Loucy (cell line): ENCODE data around the gene LLGL2.

ENCODE experiments used
- EZH2phosphoT487 ChIP-seq: fragments of 200-600 bp; IDR thresholded peaks from 2 replicates; pipeline ENCODE4 v1.6.1; 2018; ENCODE audit warnings: antibody characterized with exemption, mild to moderate bottlenecking, moderate library complexity, borderline replicate concordance
- TF ChIP-seq, protein P1 (sequence below): fragments of 200-600 bp; sonication (generic); conservative IDR thresholded peaks from 2 replicates; pipeline ENCODE4 v1.5.1; 2014; ENCODE audit warnings: mild to moderate bottlenecking, antibody characterized with exemption, low read length

DNA sequence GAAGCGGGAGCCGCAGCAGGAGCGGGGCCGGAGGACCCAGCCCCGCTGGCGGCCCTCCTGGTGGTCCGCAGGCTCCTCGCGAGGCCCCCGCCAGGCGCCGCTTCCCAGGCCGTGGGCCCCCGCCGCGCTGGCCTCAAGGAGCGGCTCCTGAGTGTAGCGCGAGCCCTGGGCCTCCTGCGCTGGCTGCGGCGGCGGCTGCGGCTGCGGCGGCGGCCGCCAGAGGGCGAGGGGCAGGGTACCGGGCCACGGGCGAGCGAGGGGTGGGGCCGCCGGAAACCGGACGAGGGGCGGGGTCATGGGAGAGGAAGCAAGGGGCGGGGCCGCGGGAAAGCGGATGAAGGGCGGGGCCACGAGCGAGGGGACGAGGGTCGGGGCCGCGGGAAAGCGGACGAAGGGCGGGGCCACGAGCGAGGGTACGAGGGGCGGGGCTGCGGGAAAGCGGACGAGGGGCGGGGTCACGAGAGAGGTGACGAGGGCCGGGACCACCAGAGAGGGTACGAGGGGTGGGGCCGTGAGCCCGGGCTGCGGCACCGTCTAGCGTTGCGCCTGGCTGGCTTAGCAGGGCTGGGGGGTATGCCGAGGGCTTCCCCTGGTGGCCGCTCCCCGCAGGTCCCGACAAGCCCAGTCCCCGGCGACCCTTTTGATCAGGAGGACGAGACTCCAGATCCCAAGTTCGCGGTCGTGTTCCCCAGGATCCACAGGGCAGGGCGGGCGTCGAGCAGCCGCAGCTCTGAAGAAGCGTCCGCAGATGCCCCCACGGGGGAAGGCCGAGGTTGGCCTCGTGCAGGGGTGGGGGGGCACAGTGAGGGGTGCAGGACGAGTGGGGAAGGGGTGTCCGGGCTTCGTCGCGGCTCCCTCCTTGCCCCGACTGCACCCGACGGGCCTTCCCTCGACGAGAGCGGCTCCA, 63.8 kb downstream of the LLGL2 start:
- TF ChIP-seq, protein P1, sequence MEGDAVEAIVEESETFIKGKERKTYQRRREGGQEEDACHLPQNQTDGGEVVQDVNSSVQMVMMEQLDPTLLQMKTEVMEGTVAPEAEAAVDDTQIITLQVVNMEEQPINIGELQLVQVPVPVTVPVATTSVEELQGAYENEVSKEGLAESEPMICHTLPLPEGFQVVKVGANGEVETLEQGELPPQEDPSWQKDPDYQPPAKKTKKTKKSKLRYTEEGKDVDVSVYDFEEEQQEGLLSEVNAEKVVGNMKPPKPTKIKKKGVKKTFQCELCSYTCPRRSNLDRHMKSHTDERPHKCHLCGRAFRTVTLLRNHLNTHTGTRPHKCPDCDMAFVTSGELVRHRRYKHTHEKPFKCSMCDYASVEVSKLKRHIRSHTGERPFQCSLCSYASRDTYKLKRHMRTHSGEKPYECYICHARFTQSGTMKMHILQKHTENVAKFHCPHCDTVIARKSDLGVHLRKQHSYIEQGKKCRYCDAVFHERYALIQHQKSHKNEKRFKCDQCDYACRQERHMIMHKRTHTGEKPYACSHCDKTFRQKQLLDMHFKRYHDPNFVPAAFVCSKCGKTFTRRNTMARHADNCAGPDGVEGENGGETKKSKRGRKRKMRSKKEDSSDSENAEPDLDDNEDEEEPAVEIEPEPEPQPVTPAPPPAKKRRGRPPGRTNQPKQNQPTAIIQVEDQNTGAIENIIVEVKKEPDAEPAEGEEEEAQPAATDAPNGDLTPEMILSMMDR, result peak; percentile 51
- TF ChIP-seq EZH2phosphoT487, result no peak
